GM19372 (cell line): ENCODE results near the gene CIB1.

Experiments used
- ATAC-seq: cut with Tn5 transposase; IDR thresholded peaks from one replicate; pipeline ENCODE4 v1.9.1; 2021; ENCODE audit warnings: mild to moderate bottlenecking, low read depth, moderate library complexity; ENCODE audit not compliant: unreplicated experiment

Gene CIB1

DNA sequence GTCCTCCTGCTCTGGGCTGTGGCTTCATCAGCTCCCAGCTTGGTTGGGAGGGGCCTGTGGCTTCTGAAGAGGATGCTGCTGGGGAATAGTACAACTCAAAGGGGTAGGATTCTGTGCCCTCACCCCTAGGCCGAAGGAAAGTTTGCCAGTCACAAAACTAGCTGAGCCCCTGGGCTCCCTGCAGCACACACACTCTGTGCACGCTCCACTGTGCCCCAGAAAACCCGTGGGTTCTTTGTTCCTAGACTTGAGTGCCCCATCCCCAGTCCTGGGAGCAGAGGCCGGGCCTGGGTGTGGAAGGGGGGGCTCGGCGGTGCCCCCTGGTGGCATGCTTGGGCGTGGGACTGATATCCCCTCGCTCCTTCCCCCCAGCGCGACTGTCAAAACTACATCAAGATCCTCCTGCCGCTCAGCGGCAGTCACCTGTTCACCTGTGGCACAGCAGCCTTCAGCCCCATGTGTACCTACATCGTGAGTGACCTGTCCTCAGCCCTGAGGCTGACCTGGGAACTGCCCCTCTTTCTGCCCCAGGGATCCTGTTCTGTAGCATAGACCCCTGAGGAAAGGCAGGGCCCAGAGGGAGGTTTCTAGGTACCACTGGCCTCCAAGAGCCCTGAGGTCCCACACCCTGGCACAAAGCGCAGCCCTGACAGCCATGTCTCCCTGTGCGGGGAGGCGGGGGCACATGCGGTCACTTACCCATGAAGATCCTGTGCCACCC is 14.2 kb downstream of the CIB1 start:
- ATAC-seq, result no peak

GRCh38 chr15:90217671-90218394 is 15.9 kb downstream of the CIB1 start:
- ATAC-seq, result no peak

- no peak for ATAC-seq
Observed at GRCh38 chr15:90214553-90215196, 19.1 kb downstream of the CIB1 start.

GRCh38 chr15:90213818-90214204 is 19.9 kb downstream of the CIB1 start:
- no peak for ATAC-seq

GRCh38 chr15:90213122-90213817 is 20.5 kb downstream of the CIB1 start:
- ATAC-seq, result no peak

GRCh38 chr15:90212221-90213098 is 21.3 kb downstream of the CIB1 start:
- no peak for ATAC-seq

- no peak for ATAC-seq
Observed at GRCh38 chr15:90211440-90212143, 22.1 kb downstream of the CIB1 start.

GRCh38 chr15:90211009-90211408 is 22.7 kb downstream of the CIB1 start:
- no peak for ATAC-seq

DNA sequence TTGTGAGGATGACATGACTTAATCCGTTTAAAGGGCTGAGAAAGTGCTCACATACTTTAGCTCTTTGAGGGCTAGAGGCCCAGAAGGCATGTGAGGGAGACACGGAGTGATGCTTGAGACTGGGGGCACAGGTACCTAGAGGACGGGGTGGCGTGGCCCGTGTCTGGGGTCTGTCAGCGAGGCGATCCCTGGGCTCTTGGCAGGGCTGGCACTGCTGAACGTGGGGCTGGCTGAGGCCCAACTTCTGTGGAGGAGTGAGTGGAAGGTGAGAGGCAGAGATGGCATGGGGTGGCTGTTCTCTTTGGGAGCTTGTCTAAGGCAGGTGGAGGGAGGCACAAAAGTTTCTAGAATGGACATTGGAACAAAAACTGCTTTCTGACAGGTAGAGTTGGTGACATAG is 23.1 kb downstream of the CIB1 start:
- no peak for ATAC-seq

DNA sequence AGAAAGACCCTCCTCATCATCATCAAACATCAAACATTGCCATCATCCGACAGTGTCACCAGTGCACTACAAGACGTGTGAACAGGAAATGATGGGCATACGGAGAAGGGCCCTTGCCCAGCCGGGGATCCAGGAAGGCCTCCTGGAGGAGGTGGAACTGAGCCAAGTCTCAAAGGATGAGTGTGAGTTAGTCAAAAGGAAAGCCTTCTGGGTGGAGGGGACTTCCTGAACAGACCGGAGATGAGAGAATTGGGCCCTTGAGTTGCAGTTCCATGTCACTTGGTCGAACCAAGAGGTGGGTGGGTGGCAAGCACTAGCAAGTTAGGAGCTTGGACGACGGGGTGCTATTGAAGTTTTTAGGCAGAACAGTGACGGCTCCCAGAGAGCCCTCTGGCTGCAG is 24.1 kb downstream of the CIB1 start:
- ATAC-seq, result no peak

- ATAC-seq, result no peak
Observed at GRCh38 chr15:90208356-90208755, 25.4 kb downstream of the CIB1 start.

DNA sequence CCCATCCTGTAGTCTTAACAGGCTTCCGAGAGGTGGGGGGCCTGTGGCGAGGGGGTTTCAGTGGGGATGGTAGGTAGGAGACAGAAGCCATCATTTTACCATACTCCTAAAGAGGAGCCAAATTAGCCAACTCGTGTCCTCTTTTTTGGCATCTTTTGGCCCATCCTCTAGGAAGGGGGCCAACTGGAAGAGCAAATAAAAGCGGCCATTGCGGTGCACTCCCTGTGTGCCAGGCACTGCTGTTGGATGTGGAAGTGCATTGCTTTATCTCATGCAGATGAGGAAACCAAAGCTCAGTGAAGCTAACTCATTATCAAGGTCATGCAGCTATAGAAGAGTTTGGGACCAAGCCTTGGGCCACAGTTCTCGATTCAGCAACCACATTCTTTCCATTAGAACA is 26.5 kb downstream of the CIB1 start:
- ATAC-seq, result no peak

DNA sequence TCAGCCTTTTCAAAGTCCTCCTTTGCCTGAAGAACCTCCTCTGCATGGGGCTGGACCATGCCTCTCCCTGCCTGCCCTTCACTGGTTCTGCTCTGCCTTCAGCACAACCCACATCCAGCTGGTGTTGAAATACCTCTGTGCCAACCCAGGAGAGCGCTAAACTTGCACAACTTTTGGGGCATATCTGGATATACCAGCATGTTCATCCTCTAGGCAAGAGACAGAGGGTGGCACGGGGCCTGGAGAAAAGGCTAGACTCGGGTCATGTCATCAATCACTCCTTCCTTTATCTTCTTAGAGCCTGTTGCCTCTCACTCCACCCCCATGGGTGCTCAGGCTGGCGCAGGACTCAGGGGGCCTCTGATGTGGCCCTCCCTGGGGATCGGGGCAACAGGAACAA is 27.9 kb downstream of the CIB1 start:
- ATAC-seq, result no peak

DNA sequence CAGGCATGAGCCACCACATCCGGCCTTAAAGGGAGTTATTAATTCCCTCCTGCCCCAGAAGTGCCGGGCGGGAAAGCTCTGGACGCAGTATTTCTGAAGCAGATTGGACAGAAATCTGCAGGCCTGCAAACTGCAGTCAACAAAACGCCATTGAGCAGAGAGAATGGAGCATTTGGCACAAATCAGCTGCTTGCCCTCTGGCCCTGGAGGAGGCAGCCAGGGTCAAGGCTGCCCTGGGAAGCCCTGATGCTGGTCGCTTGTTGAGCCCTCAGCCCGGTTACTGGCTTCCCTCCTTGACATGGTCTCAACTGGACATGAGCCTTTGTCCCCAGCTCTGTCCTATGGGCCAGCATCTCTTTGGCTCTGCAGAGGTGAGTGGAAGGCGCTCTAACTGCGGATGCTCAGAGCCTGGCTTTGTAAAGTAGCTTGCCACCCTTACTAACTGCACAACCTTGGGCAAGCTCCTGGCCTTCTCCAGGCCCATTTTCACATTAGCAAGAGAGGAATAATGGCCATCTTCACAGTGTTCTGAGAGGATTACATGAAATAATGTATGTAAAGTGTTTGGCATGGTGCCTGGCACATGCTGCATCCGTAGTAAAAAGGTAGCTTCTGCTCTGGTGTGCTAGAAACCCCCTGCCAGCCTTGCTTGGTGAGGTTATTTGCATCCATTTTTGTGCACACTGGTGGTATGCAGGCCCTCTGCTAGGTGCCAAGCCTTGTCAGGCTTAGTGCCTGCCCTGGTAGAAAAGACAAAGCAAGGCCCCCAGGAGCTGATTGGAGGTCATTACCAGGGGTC is 28.5 kb downstream of the CIB1 start:
- ATAC-seq, result no peak

GRCh38 chr15:90203922-90204321 is 29.8 kb downstream of the CIB1 start:
- ATAC-seq, result no peak

- ATAC-seq, result no peak
Observed at GRCh38 chr15:90203473-90203872, 30.3 kb downstream of the CIB1 start.

GRCh38 chr15:90202929-90203328 is 30.8 kb downstream of the CIB1 start:
- no peak for ATAC-seq

GRCh38 chr15:90201944-90202375 is 31.8 kb downstream of the CIB1 start:
- ATAC-seq, result no peak
